GM12865 (cell line): Measurements from ENCODE around the gene NSUN7.
"Not testable (repeated sequence)": the region's sequence is repeated elsewhere in the genome, so short reads cannot be mapped to it uniquely, and the experiment has no call there.

ENCODE experiments used
- DNase-seq: peaks from one replicate; pipeline ENCODE4 v3.0.0; 2010; ENCODE audit warnings: low read depth
- H3K4me3 ChIP-seq: 2 replicates; pipeline ENCODE4 v1.5.1; 2011; ENCODE audit warnings: mild to moderate bottlenecking, low read depth, low read length, control low read depth
- CTCF ChIP-seq: IDR thresholded peaks from 2 replicates; pipeline ENCODE4 v1.5.1; 2011; ENCODE audit warnings: low read length, control low read depth, low read depth, inconsistent platforms; ENCODE audit not compliant: insufficient read depth; ENCODE audit errors: missing control alignments

NSUN7 gene

GRCh38 chr4:40749717-40750460, at the start of gene NSUN7:
Gene NSUN7 (plus strand): TSS chr4:40749955. CDS start chr4:40750694, 739 bp downstream.
- TF ChIP-seq CTCF = no peak
- H3K4me3 ChIP-seq = peak within 1 kb of the TSS; percentile 55
- DNase-seq = peak; percentile 58

DNA sequence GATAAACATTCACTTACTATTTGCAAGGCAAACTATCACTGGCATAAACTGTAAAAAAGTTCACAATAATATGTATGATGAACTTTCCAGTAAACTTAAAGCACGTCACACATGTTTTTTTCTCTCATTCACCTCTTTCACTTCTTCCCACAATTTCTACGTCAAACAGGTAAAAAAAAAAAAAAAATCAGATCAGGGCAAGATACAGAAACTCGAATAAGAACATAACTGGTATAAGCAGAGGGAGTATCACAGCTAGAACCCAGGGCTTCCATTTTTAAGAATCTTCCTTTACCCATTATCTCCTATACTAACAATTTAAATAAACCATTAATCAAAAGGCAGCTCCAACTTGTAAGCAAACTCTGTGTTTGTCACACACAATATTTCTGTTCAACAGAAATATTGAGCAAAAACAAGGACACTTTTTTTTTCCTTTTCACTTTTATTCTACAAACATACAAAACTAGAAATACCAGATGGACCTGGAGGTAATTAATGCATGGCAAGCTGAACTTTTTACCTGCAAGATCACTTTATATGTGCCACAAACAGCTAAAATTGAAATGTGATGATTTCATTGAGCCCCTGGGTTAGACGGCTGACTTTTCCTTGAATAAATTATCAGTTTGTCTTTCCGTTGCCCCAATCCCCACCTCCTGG, 47.5 kb upstream of the NSUN7 start:
- DNase-seq = no peak
- no peak for TF ChIP-seq CTCF
- no peak overlapping the region for H3K4me3 ChIP-seq

DNA sequence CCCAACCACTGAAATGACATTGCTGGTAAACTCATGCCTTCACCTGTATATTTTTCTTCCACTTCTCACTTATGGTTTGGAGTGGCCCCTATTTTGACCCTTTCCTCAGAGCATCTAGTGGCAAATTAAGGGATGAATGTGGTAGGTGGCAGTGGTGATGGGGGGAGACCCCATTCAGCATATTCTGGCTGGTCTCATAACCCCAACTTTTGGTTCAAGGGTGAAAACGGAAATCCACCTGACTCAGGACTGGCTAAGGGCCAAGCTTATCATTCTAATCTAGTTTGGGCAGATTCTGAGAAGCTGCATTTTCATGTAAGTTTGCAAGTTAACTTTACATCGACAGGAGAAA, 47.0 kb upstream of the NSUN7 start:
- no peak overlapping the region for H3K4me3 ChIP-seq
- DNase-seq = peak; percentile 21
- no peak for TF ChIP-seq CTCF

GRCh38 chr4:40704073-40704472, 45.7 kb upstream of the NSUN7 start:
- no peak overlapping the region for H3K4me3 ChIP-seq
- DNase-seq = no peak
- no peak for TF ChIP-seq CTCF

- H3K4me3 ChIP-seq = no peak overlapping the region
- no peak for TF ChIP-seq CTCF
- no peak for DNase-seq
Measured at GRCh38 chr4:40710484-40711254, 39.1 kb upstream of the NSUN7 start.

DNA sequence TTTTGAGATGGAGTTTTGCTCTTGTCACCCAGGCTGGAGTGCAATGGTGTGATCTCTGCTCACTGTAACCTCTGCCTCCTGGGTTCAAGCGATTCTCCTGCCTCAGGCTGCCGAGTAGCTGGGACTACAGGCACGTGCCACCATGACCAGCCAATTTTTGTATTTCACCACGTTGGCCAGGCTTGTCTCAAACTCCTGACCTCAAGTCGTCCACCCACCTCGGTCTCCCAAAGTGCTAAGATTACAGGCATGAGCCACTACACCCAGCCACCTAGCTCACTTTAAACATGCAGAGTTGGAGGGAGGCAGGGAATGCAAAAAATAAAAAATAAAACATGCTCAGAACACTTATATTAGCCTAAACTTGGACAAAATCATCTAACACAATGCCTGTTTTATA, 36.8 kb upstream of the NSUN7 start:
- not testable (repeated sequence) for DNase-seq, H3K4me3 ChIP-seq

DNA sequence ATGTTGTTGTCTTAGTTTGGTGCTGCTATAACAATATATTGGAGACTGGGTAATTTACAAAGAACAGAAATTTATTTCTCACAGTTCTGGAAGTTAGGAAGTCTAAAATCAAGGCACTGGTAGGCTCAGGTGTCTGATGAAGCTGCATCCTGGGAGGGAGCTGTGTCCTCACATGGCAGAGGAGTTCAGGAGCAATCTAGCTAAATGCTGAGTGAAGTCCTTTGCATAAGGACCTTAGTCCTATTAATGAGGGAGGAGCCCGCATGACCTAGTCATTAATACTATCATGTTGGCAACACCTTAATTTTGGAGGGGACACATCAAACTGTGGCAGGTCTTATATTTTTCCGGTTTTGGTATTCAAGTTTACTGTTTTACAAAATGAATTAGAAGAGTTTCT, 36.0 kb upstream of the NSUN7 start:
- no peak for TF ChIP-seq CTCF
- DNase-seq = no peak

More for the DNA sequence above, 36.0 kb upstream of the NSUN7 start:
- no peak overlapping the region for H3K4me3 ChIP-seq
